HuH-7.5 (cell line): Measurements from ENCODE around the gene HYAL1.
A peak's percentile ranks its signal among the peaks of the same experiment; 100 is the strongest.

Experiments used
- DNase-seq: peaks from one replicate; pipeline ENCODE4 v3.0.0; 2011; ENCODE audit warnings: low spot score

The HYAL1 gene

DNA sequence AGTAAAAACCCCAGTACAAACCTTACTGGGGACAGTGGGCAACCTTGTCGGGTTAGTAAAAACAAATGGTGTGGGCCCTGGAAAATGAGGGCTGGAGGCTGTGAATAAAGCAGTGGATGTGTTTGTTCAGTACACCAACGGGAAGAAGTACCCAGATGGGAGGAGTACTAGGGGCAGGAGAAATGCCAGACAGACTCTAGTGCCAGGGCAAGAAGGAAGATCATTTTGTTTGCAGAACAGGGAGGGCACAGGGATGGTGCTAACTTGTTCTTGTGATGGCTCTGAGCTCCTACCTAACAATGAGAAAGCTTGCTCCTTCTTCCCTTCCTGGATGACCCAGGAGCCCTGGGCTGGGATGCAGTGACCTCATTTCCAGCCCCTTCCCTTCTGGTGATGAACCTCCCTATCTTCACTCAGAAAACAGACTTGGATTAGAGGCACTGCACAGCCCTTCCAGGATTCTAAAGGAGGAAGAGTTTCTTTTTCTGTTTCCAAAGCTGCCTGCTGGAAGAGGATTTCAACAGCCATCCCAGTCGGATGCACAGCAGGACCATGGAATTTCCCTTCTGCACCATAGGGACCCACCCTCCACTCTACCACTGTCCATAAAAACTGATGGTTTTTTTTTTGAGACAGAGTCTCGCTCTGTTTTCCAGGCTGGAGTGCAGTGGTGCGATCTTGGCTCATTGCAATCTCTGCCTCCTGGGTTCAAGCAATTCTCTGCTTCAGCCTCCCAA, 31.1 kb upstream of the HYAL1 start:
- DNase-seq: no peak

DNA sequence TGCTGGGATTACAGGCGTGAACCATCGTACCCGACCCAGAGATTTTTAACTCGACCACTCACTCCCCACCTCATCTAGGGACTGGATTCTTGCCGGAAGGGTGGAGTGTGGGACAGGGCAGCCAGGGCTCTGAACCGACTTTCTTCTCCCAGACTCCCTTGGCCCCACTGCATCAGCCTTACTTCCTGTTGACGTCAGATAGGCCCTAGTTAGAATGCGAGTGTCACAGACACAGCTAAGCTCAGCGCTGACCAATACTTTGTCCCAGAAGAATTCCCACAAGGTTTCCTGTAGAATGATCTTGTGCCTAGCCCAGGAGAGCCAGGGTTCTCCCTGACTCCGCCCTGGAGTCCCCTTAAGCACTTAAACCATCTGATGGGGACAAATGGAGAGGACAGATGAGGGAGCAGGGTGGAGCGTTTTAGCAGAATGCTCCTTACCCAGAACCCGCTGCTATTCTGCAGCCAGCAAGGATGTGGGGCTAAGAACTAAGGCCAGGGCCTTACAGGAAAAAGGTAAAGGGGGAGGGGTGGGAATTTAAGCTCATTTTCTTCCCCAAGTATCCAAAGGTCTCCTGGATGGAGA, 30.5 kb upstream of the HYAL1 start:
- no peak for DNase-seq

DNA sequence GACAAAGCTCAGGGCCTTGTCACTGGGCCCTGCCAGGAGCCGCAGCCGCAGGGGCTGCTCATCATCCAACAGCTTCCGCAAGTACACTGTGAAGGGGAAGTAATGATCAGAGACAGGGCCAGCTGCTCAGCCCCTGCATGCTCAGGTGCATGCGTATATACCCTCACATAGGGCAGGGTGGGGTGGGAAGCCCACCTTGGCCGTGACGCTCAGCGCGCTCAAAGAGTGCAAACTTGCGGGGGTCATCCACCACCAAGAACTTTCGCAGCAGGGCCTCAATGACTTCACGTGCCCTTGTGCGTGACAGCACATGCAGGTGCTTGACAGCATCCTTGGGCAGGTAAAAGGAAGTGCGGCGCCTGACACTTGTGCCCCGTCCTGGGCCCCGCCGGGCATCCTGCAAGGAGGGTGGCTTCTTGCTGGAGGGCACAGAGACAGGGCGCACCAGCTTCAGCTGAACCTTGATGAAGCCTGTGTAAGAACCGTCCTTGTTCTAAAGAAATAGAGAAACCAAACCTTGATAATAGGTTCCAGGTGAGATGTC, 28.1 kb upstream of the HYAL1 start:
- DNase-seq: no peak

- DNase-seq: no peak
Measured at GRCh38 chr3:50330330-50330729, 27.0 kb upstream of the HYAL1 start.

DNA sequence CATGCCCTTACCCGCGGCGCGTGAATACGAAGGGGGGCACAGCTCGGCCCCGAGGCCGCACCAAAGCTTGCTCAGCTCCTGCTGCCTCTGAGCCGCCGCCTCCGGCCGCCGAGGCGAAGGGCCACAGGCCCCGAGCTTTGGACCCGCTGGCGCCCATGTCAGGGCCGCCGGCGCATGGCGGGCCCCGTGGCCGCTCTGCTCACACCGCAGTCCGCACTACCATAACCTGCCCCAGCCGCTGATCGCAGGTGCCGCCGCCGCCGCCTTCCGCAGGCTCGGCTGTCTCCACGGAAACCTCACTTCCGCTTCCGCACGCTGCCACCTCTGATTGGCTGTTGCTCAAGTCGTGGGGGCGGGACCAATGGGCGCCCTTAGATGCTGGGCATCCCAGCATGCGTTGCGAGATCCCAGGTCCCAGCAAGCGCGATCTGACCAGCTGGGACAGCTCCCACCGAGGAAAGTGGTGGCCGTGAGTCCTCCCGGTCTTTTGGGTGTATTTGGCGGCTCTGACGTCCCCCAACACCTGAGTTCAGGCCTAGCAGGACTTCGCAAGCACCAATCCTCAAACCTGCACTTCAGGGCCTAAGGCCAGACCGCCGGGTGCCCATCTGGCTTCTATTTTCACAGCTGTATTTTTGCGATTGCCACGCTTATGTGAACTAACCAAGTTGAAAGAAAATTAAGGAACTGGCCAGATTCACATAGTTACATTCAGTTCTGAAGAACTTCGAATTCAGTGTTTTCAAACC, 24.7 kb upstream of the HYAL1 start, which contains the start of gene TUSC2:
TSS of gene TUSC2 (minus strand) at position 281 of the 749 bp plus-strand sequence. CDS start at position 157, 124 bp downstream.
- DNase-seq: peak; percentile 97

DNA sequence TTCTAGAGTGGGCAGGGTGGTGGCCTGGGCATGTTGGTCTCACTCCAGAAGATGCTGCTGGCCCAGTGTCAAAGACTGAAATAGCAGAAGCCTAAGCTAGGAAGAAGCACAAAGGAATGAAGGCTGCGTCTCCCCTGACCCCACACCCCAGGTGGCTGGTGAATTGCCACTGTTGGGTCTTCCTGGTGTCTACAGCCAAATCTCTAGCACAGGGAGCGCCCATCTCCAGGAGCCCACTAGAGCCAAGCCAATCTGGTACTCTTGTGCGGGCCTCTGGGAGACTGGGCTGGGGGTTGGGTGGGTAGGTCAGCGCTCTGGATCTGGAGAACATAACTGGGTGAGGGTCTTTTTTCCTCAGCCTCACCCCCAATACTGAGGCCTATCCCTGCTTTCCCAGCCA, 23.8 kb upstream of the HYAL1 start:
- DNase-seq: no peak

GRCh38 chr3:50326182-50326541, 22.8 kb upstream of the HYAL1 start:
- no peak for DNase-seq

DNA sequence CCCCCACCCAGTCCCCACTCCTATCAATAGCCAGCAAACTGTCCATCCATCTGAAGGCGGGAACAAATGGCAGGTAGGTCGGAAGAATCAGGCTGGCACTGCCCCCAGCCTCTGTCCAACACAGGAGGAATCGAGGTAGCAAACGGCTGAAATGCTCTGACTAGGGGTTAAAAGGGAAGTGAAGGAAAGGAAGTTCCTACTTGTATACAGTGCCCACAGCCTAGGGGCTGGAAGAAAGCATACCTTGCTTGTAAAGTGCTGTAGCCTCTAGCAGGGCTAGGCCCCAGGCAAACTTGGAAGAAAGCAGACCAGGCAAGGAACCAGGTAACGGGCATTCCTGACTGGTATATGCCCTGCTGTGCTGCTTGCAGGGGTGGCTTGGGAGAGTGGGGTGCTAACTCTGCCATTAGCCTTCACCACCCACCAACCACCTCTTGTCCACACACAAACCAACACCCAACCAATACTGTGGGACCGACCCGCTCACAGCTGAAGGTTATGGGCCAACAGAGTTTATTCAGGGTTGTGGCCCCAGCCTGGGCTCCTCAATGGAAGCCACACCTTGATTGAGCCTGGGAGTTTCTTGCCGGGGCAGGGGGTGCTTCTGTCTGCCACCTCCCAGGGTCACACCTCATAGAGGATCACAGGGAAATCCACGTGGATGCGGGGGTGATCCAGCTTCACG, 22.3 kb upstream of the HYAL1 start:
- no peak for DNase-seq

DNA sequence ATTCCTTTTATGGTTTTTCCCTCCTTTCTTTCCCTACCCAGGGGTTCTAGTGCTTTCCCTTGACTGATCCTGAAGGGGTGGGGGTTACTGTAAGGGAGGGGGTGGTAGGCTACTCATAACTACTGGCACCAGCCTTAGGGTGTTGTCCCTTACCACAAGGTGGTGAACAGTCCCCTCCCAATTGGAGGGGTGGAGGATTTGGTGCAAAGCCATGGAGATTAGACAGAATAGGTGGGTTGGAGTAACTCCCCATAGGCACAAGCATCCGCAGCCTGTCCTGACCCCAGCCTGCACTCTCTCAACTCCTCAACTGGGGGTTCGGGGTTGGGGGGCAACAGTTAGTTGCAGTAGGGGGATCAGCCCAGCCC, 21.7 kb upstream of the HYAL1 start:
- DNase-seq: no peak

- DNase-seq: peak; percentile 90
Measured at GRCh38 chr3:50324351-50325112, 21.2 kb upstream of the HYAL1 start.

DNA sequence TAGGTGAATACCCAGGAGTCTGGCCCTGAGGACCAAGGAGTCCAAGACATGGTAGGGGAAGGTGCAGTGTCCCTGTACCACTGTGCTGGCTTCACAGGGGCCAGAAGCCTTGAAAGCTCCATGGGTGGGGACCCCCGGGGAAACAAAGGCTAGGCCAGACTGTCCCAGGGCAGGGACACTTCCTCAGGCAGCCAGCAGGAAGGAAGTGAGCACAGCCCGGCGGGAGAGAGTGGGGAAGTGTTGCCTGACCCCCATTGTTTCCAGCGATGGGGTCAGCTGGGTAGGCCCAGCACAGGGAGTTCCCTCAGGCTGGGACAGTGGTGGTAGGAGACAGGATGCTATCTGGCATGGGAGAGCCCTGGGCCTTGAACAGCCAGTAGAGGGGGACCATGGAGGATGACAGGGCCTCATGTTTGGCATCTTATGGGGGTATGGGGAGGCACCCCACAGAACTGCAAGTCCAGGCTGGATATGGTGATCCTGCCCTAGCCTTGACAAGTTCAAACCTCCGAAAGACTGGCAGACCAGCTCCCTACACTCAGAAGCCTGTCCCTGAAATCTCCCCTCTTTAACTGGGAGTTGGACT, 20.3 kb upstream of the HYAL1 start:
- DNase-seq: no peak

GRCh38 chr3:50323092-50323600, 19.8 kb upstream of the HYAL1 start:
- no peak for DNase-seq

- DNase-seq: no peak
Measured at GRCh38 chr3:50322386-50323091, 19.2 kb upstream of the HYAL1 start, which contains the start of gene HYAL2. Gene HYAL2 (minus strand): TSS chr3:50322745. CDS start chr3:50320489, 2,256 bp downstream.

- DNase-seq: no peak
Measured at GRCh38 chr3:50322115-50322385, 18.7 kb upstream of the HYAL1 start.

DNA sequence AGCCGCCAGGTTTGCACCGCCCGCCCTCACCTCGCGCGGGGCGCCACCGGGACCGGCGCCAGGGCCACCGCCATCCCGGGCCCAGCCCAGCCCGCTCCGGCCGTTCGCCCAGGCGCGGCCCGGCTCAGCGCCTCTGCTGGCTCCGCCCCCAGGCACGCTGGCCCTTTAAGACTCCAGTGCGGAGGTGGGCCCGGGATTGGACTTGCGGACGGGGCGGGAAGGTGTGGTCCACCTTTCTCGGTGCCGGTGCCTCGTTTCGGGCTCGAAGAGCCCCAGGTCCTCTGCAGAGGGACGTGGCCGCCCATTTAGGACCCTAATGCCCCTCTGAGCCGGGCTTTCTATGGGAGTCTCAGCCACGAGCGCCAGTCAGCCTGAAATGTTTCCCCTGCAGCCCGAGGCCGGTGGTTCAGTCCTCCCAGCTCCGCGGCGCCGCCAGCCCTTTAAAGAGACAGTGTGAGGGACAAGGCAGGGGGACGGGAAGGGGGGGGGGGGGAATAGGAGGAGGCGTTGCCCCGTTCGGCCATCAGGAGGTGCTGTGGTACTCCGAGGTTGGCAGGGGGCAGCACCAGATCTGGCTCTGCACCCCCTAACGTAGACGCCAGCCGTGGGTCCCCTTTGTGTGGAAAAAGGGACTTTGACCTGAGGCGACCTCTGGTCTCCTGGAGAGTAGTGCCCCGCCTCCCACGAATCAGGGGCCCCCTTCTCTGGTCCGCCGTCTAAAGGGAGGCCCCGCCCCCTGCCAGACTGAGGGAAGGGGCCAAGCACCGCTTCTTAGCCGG, 18.2 kb upstream of the HYAL1 start:
- peak; percentile 90 for DNase-seq

DNA sequence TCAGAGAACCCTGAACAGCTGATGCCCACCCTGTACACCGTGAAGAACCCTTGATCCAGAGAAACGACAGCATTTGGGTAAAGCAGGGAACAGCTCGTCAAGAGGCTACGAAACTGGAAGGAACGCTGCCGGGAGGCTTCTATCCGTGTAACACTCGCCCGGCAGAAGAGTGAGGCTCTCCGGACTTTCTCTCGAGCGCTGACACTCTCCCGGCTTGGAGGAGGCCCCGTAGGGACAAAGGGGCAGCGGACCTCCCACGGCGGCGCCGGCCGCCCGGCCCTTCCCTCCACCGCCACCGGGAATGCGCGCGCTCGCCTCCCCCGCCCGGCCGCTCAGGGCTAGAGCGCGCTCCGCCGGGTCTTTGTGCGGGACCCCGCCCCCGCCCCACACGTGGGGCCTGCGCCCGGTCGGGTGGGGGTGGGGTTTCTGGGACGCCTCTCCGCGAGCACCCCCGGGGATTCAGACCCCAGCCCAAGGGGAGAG, 17.5 kb upstream of the HYAL1 start:
- DNase-seq: peak; percentile 87

DNA sequence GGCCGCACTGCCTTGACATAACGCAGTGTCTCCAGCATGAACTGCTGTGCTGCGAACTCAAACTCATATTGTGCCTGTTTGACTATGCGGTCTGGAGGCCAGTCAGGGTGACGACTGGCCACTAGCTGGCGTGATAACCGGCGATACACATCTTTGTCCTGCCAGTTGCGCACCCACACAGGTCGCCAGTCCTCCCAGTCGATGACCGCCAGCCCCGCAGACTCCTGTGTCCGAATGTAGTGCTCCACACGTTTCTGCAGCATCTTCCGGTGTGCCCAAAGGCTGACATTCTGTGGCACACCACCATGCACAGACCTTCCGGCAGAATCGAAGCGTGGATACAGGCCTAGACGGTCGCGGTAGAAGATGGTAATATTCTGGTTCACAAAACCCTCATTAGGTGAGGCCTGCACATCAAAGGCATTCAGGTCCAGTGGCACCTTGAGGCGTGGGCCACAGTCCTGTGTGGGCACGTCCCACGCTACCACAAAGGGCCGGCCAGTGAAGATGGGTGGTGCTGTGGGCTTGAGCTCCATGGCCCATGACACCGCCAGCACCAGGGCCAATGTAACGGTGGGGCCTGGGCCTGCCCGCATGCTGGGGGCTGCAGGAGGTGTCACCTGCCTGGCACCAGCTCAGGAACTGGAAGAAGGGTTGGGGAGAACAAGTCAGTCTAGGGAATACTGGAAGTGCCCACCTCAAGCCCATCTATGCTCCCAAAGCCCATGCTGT, 16.7 kb upstream of the HYAL1 start:
- no peak for DNase-seq

DNA sequence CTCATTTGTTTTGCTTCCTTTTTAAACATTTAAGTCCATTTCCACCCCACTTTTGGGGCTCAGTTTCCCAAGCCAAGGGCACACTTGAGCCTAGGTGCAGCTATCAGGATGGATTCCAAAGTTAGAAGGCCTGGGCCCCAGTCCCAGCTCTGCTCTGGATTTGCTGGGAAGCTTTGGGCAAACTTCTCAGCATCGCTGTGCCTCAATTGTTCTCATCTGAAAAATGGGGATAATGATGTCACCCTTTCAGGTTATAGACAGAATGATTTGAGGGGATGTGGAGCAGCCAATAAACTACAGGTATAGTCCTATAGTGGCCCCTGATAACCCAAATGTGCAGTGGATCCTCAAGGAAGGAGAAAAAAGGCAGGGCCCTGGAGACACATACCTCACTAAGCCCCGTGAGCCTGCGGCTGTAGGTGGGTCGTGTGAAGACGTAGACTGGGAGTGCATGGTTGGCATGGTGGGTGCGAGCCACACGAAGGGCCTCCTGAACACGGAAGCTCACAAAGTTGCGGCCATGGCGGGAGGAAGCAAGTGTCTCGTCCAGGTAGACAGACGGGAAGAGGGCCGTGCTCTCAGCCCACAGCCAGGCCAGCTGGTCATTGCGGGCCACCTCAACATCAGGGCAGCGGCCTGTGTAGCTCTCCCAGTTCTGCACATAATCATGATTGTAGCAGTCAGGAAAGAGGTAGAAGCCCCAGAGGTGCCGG, 16.0 kb upstream of the HYAL1 start:
- DNase-seq: no peak
